PC-9 (cell line): Measurements from ENCODE around the gene YIPF1. TPM values are rescaled to one million over a fixed set of nuclear protein-coding genes. Genes with fewer than 3 reads are reported as not detected.

Experiments used
- BruUV-seq: library from RNA; stranded (reverse); fragments of 400-500 nt; replicated peaks from 2 replicates; lab custom pipeline; 2021; lab: Mats Ljungman, UMichigan
- CTCF ChIA-PET: fragments of 300-600 bp; sonication (Branson Sonifier 250); formaldehyde crosslinking; loops from one replicate; lab custom pipeline; 2022; ENCODE audit warnings: antibody characterized with exemption; lab: Charles Lee
- POLR2A ChIA-PET: fragments of 300-600 bp; sonication (Branson Sonifier 250); formaldehyde crosslinking; loops from one replicate; lab custom pipeline; 2022; ENCODE audit warnings: antibody characterized with exemption; ENCODE audit not compliant: unreplicated experiment; lab: Charles Lee
- DNase-seq, 2 experiments: peaks; one replicate each; pipeline versions ENCODE4 v3.0.0 to v3.0.0-alpha.2; 2015 to 2022; ENCODE audit warnings: mixed read lengths in 1 of 2
- H2AFZ ChIP-seq: fragments of 200-600 bp; sonication (generic); 2 replicates; pipeline ENCODE4 v1.8.1; 2017; ENCODE audit warnings: antibody characterized with exemption
- H3F3A ChIP-seq: fragments of 200-600 bp; sonication (generic); 2 replicates; pipeline ENCODE4 v1.8.1; 2017; ENCODE audit warnings: antibody characterized with exemption, mild to moderate bottlenecking, low read depth; ENCODE audit not compliant: insufficient read depth
- H3K27ac ChIP-seq: fragments of 200-600 bp; sonication (generic); 2 replicates; pipeline ENCODE4 v1.6.1; 2016; ENCODE audit warnings: mixed run types
- H3K27me3 ChIP-seq: fragments of 200-600 bp; sonication (generic); 2 replicates; pipeline ENCODE4 v1.6.1; 2016; ENCODE audit warnings: low read depth, mixed run types; ENCODE audit not compliant: insufficient read depth
- H3K36me3 ChIP-seq: fragments of 200-600 bp; sonication (generic); 2 replicates; pipeline ENCODE4 v1.6.1; 2016; ENCODE audit warnings: low read depth, mixed run types
- H3K4me1 ChIP-seq: fragments of 200-600 bp; sonication (generic); replicated peaks from 2 replicates; pipeline ENCODE4 v1.6.1; 2016; ENCODE audit warnings: mixed run types; ENCODE audit not compliant: insufficient read depth
- H3K4me2 ChIP-seq: fragments of 200-600 bp; sonication (generic); 2 replicates; pipeline ENCODE4 v1.6.1; 2017; ENCODE audit warnings: mixed run types
- H3K4me3 ChIP-seq: fragments of 200-600 bp; sonication (generic); 2 replicates; pipeline ENCODE4 v1.6.1; 2016; ENCODE audit warnings: mixed run types
- H3K79me2 ChIP-seq: fragments of 200-600 bp; sonication (generic); 2 replicates; pipeline ENCODE4 v1.6.1; 2017; ENCODE audit warnings: low read depth, mixed run types
- H3K9me2 ChIP-seq: fragments of 200-600 bp; sonication (generic); 2 replicates; pipeline ENCODE4 v1.8.1; 2017; ENCODE audit warnings: mild to moderate bottlenecking; ENCODE audit not compliant: insufficient read depth
- H3K9me3 ChIP-seq: fragments of 200-600 bp; sonication (generic); 2 replicates; pipeline ENCODE4 v1.8.1; 2016; ENCODE audit warnings: low read depth; ENCODE audit not compliant: insufficient read depth
- H4K20me1 ChIP-seq: fragments of 200-600 bp; sonication (generic); 2 replicates; pipeline ENCODE4 v1.8.1; 2017; ENCODE audit not compliant: insufficient read depth
- CTCF ChIP-seq: fragments of 200-600 bp; sonication (generic); conservative IDR thresholded peaks from 2 replicates; pipeline ENCODE4 v1.6.1; 2017; ENCODE audit warnings: mixed run types, antibody characterized with exemption, mild to moderate bottlenecking, moderate library complexity
- EZH2 ChIP-seq: fragments of 200-600 bp; sonication (generic); IDR thresholded peaks from 2 replicates; pipeline ENCODE4 v1.8.0; 2017; ENCODE audit warnings: antibody characterized with exemption, low read depth
- intact Hi-C: fragments of 100-400 bp; cut with micrococcal nuclease; formaldehyde crosslinking; loops from one replicate; pipeline ENCODE4 v1.10.0; 2022; ENCODE audit not compliant: unreplicated experiment
- total RNA-seq: library from RNA; stranded (reverse); gene quantifications from 2 replicates; pipeline ENCODE4 v1.2.3, GENCODE V29; 2021

YIPF1 gene
- total RNA-seq, 1 experiment from 2014 or later = 23.3 TPM

GRCh38 chr1:53919675-53920066 lies 30.1 kb upstream of the YIPF1 start:
- CTCF ChIA-PET = no interaction called here
- H2AFZ ChIP-seq = no peak overlapping the region
- 0 out of 2 replicates have a peak, but pooled peaks cover 13% of the 10 kb centered on the region for H3K36me3 ChIP-seq

GRCh38 chr1:53918343-53918742 lies 28.7 kb upstream of the YIPF1 start:
- intact Hi-C loops = no loop called here
- Histone ChIP-seq H3K4me1 (peaks cover 8% of the 10 kb centered on the region; the same call in 1 of the 2 replicates), H3K27ac (no peak overlapping the region), H3K36me3 (0 out of 2 replicates have a peak, but pooled peaks cover 7% of the 10 kb centered on the region), H3K9me3 (no peaks in the 10 kb centered on the region), H3K79me2 (no peaks in the 10 kb centered on the region), H3K9me2 (no peaks in the 10 kb centered on the region), H3F3A (peaks cover 13% of the 10 kb centered on the region; the same call in 1 of the 2 replicates), H3K4me2 (no peak overlapping the region), H4K20me1 (no peaks in the 10 kb centered on the region), H3K4me3 (no peak overlapping the region), H2AFZ (no peak overlapping the region), H3K27me3 (no peaks in the 10 kb centered on the region)
- CTCF ChIA-PET = no interaction called here
- BruUV-seq = no TSS peak
- POLR2A ChIA-PET = no interaction called here
- TF ChIP-seq CTCF = no peak
- TF ChIP-seq EZH2 = no peak
- no peak for DNase-seq

More at GRCh38 chr1:53919675-53920066, 30.1 kb upstream of the YIPF1 start:
- no peaks in the 10 kb centered on the region for H3K9me3 ChIP-seq
- intact Hi-C loops = no loop called here
- no peak for TF ChIP-seq CTCF
- TF ChIP-seq EZH2 = no peak
- no peaks in the 10 kb centered on the region for H3K79me2 ChIP-seq
- no peak overlapping the region; the same call in 1 of the 2 replicates for H3K4me2 ChIP-seq
- H3K27me3 ChIP-seq = no peaks in the 10 kb centered on the region
- H3K9me2 ChIP-seq = no peaks in the 10 kb centered on the region
- no peaks in the 10 kb centered on the region for H4K20me1 ChIP-seq
- no peak overlapping the region for H3K4me3 ChIP-seq
- H3K4me1 ChIP-seq = peaks cover 8% of the 10 kb centered on the region; the same call in 1 of the 2 replicates
- DNase-seq = no peak
- peaks cover 19% of the 10 kb centered on the region; the same call in 1 of the 2 replicates for H3F3A ChIP-seq
- peak overlapping the region; percentile 27 for H3K27ac ChIP-seq
- BruUV-seq = no TSS peak
- POLR2A ChIA-PET = interaction anchor here (0.6 kb wide), 1 partner anchor 24 kb away, joined by 3 read pairs; no protein-coding TSS in a partner anchor

GRCh38 chr1:53913352-53914033 lies 23.9 kb upstream of the YIPF1 start:
- no peak for TF ChIP-seq CTCF
- no peak for TF ChIP-seq EZH2
- Histone ChIP-seq H3K4me2 (no peak overlapping the region), H3K4me1 (peaks cover 10% of the 10 kb centered on the region), H4K20me1 (no peaks in the 10 kb centered on the region), H3K79me2 (no peaks in the 10 kb centered on the region), H3K27ac (no peak overlapping the region), H3K4me3 (no peak overlapping the region), H3F3A (no peaks in the 10 kb centered on the region; the same call in 1 of the 2 replicates), H3K27me3 (no peaks in the 10 kb centered on the region), H2AFZ (no peak overlapping the region), H3K36me3 (no peaks in the 10 kb centered on the region), H3K9me2 (no peaks in the 10 kb centered on the region), H3K9me3 (no peaks in the 10 kb centered on the region)
- no TSS peak for BruUV-seq
- intact Hi-C loops = no loop called here
- ChIA-PET POLR2A (no interaction called here), CTCF (no interaction called here)
- no peak for DNase-seq
